ENCODE results near the gene MYH6. TPM values are rescaled to one million over a fixed set of nuclear protein-coding genes. Genes with fewer than 3 reads are reported as not detected.

Gene MYH6
- total RNA-seq, 1 donor from 2014 or later = 0.07 TPM

DNA sequence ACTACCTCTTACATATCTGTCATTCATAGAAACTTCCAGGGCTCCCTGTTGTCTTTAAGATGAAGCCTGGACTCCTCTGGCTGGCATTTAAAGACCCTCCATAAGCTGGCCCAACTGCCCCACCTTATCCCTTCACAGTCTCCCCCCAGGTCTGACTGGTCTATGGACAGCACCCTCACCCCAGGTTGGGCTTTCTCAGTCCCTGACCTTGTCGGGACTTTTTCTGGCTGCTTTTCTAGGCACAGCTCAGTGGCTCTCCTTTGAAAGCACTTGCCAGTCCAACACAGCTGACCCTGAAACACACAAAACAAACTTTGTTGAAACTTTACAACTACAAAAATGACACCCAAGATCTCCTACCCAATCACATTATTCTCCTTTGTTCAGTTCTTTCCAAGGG is 41.2 kb upstream of the MYH6 start:
- H3K27ac Mint-ChIP-seq = no peak overlapping the region
- no peak overlapping the region for H3K4me3 Mint-ChIP-seq (ENCODE audit: low read depth)
- H3K36me3 Mint-ChIP-seq (ENCODE audit: insufficient read depth) = no peaks in the 10 kb centered on the region
- H3K27me3 Mint-ChIP-seq = peaks cover 11% of the 10 kb centered on the region
- H3K4me1 Mint-ChIP-seq (ENCODE audit: low read depth) = peaks cover 10% of the 10 kb centered on the region
- no peaks in the 10 kb centered on the region for H3K9me3 Mint-ChIP-seq (ENCODE audit: low read depth)
- DNase-seq (ENCODE audit: low spot score, unreplicated experiment) = no peak
- TF ChIP-seq, protein P1, sequence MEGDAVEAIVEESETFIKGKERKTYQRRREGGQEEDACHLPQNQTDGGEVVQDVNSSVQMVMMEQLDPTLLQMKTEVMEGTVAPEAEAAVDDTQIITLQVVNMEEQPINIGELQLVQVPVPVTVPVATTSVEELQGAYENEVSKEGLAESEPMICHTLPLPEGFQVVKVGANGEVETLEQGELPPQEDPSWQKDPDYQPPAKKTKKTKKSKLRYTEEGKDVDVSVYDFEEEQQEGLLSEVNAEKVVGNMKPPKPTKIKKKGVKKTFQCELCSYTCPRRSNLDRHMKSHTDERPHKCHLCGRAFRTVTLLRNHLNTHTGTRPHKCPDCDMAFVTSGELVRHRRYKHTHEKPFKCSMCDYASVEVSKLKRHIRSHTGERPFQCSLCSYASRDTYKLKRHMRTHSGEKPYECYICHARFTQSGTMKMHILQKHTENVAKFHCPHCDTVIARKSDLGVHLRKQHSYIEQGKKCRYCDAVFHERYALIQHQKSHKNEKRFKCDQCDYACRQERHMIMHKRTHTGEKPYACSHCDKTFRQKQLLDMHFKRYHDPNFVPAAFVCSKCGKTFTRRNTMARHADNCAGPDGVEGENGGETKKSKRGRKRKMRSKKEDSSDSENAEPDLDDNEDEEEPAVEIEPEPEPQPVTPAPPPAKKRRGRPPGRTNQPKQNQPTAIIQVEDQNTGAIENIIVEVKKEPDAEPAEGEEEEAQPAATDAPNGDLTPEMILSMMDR (IDR thresholded peaks at IDR 0.05; ENCODE audit: unreplicated experiment) = no peak

DNA sequence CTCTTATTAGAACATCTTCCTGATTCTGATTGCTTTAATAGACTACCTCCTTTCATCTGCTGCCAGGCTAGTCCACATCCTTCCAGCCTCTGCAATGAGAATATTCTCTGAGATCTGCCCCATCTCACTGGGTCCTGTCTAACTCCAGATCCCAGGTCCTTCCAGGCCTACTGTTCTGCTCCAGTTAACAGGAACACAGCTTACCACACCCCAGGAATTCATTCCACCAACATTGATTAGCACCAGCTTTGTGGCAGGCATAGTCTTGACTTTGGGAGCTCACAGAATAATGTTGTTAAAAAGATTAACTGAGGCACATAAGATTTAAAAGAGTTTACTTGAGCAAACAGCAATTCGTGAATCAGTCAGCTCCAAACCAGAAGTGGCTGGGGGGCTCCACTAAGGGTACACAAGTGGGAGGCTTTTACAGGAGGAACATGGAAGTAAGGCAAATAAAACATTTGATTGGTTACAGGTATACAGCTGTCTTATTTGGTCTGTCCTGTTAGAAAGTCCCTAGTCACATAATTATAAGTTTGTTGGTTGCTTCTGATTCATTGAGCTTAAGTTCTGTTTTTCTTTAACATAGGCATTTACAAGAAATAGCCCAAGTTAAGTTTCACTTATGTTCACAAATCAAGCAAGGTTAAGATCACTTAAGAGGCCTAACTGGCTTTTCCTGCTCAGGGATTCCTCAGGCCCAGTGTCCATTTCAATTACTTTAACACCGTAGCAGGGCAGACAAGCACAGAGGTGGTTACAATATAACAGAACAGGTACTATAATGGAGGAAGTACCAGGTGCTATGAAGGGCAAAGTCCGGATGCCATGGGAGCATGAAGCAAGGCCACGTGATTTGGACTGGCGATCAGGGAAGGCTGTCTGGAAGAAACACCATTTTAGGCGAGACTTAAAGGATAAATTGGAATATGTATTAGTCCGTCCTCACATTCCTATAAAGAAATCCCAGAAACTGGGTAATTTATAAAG is 39.6 kb upstream of the MYH6 start:
- peaks cover 11% of the 10 kb centered on the region for H3K27me3 Mint-ChIP-seq
- TF ChIP-seq, protein P1 (IDR thresholded peaks at IDR 0.05; ENCODE audit: unreplicated experiment) = no peak
- H3K9me3 Mint-ChIP-seq (ENCODE audit: low read depth) = no peaks in the 10 kb centered on the region
- no peak overlapping the region for H3K4me3 Mint-ChIP-seq (ENCODE audit: low read depth)
- H3K36me3 Mint-ChIP-seq (ENCODE audit: insufficient read depth) = no peaks in the 10 kb centered on the region
- DNase-seq (ENCODE audit: low spot score, unreplicated experiment) = no peak
- H3K27ac Mint-ChIP-seq = peak overlapping the region; percentile 30
- peaks cover 10% of the 10 kb centered on the region for H3K4me1 Mint-ChIP-seq (ENCODE audit: low read depth)

DNA sequence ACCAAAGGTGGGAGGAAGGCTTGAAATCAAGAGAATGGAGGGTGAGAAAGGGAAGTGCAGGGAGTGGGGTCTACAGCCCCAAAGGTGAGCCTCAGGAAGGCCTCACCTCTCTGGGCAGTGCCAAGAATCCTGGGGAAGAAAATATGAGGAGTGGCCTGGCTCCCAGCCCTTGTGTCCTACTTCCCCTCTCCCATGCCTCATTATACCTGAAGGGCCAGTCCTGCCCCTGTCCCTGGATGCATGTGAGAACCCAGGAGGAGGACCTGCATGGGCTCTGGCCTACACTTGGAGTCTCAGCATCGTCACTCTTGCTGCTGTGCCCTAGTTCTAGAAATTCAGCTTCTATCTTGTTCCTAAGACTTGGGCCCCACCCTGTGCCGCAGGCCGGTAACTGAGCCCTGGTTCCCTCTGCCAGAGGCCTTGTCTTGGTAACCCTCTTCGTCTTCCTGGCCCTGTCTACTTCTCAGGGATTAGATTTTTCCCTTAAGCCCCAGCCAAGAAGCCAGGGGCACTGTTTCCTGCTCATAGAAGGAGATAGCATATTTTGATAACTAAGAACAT is 38.3 kb upstream of the MYH6 start:
- DNase-seq (ENCODE audit: low spot score, unreplicated experiment) = no peak
- peaks cover 11% of the 10 kb centered on the region for H3K27me3 Mint-ChIP-seq
- H3K9me3 Mint-ChIP-seq (ENCODE audit: low read depth) = no peaks in the 10 kb centered on the region
- no peak overlapping the region for H3K27ac Mint-ChIP-seq
- H3K4me3 Mint-ChIP-seq (ENCODE audit: low read depth) = no peak overlapping the region
- H3K4me1 Mint-ChIP-seq (ENCODE audit: low read depth) = peaks cover 10% of the 10 kb centered on the region
- no peaks in the 10 kb centered on the region for H3K36me3 Mint-ChIP-seq (ENCODE audit: insufficient read depth)
- TF ChIP-seq, protein P1 (IDR thresholded peaks at IDR 0.05; ENCODE audit: unreplicated experiment) = no peak

DNA sequence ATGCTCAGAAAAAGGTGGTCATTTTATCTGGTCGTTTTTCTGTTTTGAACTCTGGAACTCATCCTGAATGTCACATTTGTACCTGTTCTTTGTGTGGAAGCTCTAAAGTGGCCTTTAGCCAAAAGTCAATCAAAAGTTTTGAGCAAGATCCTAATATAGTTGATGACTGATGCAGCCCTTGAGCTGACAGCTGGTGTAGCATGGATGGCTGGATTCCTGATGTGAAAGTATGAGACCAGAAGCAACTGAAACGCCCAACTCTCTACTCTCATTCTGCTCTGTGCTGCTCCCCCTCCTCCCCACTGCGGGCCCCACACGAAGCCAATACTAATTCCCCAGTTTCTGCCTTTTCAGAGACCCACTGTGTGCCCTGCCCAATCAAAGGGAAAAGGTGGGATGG is 37.7 kb upstream of the MYH6 start:
- no peaks in the 10 kb centered on the region for H3K9me3 Mint-ChIP-seq (ENCODE audit: low read depth)
- H3K4me1 Mint-ChIP-seq (ENCODE audit: low read depth) = peaks cover 10% of the 10 kb centered on the region
- TF ChIP-seq, protein P1 (IDR thresholded peaks at IDR 0.05; ENCODE audit: unreplicated experiment) = no peak
- H3K27me3 Mint-ChIP-seq = peaks cover 16% of the 10 kb centered on the region
- DNase-seq (ENCODE audit: low spot score, unreplicated experiment) = no peak
- no peak overlapping the region for H3K27ac Mint-ChIP-seq
- no peaks in the 10 kb centered on the region for H3K36me3 Mint-ChIP-seq (ENCODE audit: insufficient read depth)
- H3K4me3 Mint-ChIP-seq (ENCODE audit: low read depth) = no peak overlapping the region

DNA sequence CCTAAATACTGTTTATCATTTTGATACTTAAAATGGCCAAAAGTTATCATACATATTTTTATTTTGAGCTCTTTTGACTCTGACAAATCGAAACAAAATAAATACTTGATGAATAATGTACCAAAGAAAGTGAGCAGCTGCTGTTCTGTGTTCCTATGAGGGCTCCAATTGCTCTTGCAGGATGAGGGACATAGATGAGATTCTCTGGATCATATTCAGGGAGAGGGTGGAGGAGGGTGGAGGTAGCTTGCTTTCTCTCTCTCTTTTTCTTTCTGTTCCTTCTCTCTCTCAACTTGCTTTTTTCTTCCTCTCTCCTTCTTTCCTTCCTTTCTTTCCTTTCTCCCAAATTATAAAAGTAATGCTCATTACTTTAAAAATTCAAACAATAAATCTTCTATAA is 36.2 kb upstream of the MYH6 start:
- H3K27ac Mint-ChIP-seq = no peak overlapping the region
- no peaks in the 10 kb centered on the region for H3K9me3 Mint-ChIP-seq (ENCODE audit: low read depth)
- H3K4me3 Mint-ChIP-seq (ENCODE audit: low read depth) = no peak overlapping the region
- no peak for DNase-seq (ENCODE audit: low spot score, unreplicated experiment)
- peaks cover 24% of the 10 kb centered on the region for H3K27me3 Mint-ChIP-seq
- no peaks in the 10 kb centered on the region for H3K36me3 Mint-ChIP-seq (ENCODE audit: insufficient read depth)
- TF ChIP-seq, protein P1 (IDR thresholded peaks at IDR 0.05; ENCODE audit: unreplicated experiment) = no peak
- H3K4me1 Mint-ChIP-seq (ENCODE audit: low read depth) = peaks cover 10% of the 10 kb centered on the region

All from progenitor cell of endocrine pancreas (in vitro differentiated cells).